ENCODE results near the gene ZNF345.

ZNF345 gene

DNA sequence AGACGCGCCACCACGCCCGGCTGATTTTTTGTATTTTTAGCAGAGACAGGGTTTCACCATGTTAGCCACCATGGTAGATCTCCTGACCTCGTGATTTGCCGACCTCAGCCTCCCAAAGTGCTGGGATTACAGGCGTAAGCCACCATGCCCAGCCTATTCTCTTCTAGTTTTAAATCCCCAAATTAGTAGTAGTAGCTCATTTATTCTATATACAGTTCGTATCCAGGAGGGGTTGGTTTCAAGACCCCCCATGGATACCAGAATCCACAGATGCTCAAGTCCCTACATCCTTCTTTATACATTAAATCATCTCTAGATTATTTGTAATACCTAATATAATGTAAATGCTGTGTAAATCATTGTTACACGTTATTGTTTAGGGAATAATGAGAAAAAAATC is 67.4 kb downstream of the ZNF345 start:
- no peak for DNase-seq
